Caco-2 (cell line): Measurements from ENCODE around the gene UNC50. TPM values are rescaled to one million over a fixed set of nuclear protein-coding genes. Genes with fewer than 3 reads are reported as not detected.
A peak's percentile ranks its signal among the peaks of the same experiment; 100 is the strongest.

Experiments
- BruUV-seq: library from RNA; stranded (reverse); fragments of 400-500 nt; replicated peaks from 2 replicates; lab custom pipeline; 2021; lab: Mats Ljungman, UMichigan
- CTCF ChIA-PET: fragments of 300-600 bp; sonication (Branson Sonifier 250); formaldehyde crosslinking; loops from one replicate; lab custom pipeline; 2022; ENCODE audit warnings: antibody characterized with exemption; lab: Charles Lee
- POLR2A ChIA-PET: fragments of 300-600 bp; sonication (Branson Sonifier 250); formaldehyde crosslinking; loops from one replicate; lab custom pipeline; 2022; ENCODE audit warnings: antibody characterized with exemption; lab: Charles Lee
- DNase-seq, 2 experiments: peaks; one replicate each; pipeline versions ENCODE4 v3.0.0 to v3.0.0-alpha.2; 2020 to 2022
- H3K27me3 ChIP-seq: replicated peaks from 2 replicates; pipeline ENCODE4 v1.6.0; 2011; ENCODE audit warnings: low read length; ENCODE audit not compliant: control insufficient read depth, insufficient read depth
- H3K36me3 ChIP-seq: 2 replicates; pipeline ENCODE4 v1.5.1; 2011; ENCODE audit warnings: low read length; ENCODE audit not compliant: control insufficient read depth, insufficient read depth
- H3K4me1 ChIP-seq: fragments of 250-450 bp; sonication (Bioruptor Pico); 2 replicates; pipeline ENCODE4 v1.5.1; 2020; ENCODE audit warnings: mild to moderate bottlenecking
- H3K4me3 ChIP-seq: 2 replicates; pipeline ENCODE4 v1.5.1; 2011; ENCODE audit warnings: low read depth, mild to moderate bottlenecking, control low read depth, low read length
- H3K9me3 ChIP-seq: fragments of 250-450 bp; sonication (Bioruptor Pico); 2 replicates; pipeline ENCODE4 v1.5.1; 2020; ENCODE audit warnings: mild to moderate bottlenecking, moderate library complexity
- H3K27ac Mint-ChIP-seq: one replicate; pipeline ENCODE4 v1.8.0; 2022; ENCODE audit warnings: mixed read lengths; ENCODE audit not compliant: unreplicated experiment
- H3K27me3 Mint-ChIP-seq: one replicate; pipeline ENCODE4 v1.8.0; 2022; ENCODE audit warnings: mixed read lengths; ENCODE audit not compliant: insufficient read depth, unreplicated experiment
- H3K36me3 Mint-ChIP-seq: one replicate; pipeline ENCODE4 v1.8.0; 2022; ENCODE audit warnings: mild to moderate bottlenecking, mixed read lengths; ENCODE audit not compliant: insufficient read depth, unreplicated experiment
- H3K4me1 Mint-ChIP-seq: one replicate; pipeline ENCODE4 v1.8.0; 2022; ENCODE audit warnings: low read depth, mixed read lengths; ENCODE audit not compliant: unreplicated experiment
- H3K4me3 Mint-ChIP-seq: one replicate; pipeline ENCODE4 v1.8.0; 2022; ENCODE audit warnings: mild to moderate bottlenecking, moderate library complexity, mixed read lengths; ENCODE audit not compliant: unreplicated experiment
- H3K9me3 Mint-ChIP-seq: one replicate; pipeline ENCODE4 v1.8.0; 2022; ENCODE audit warnings: mixed read lengths; ENCODE audit not compliant: unreplicated experiment
- intact Hi-C: fragments of 100-400 bp; cut with micrococcal nuclease; formaldehyde crosslinking; loops from one replicate; pipeline ENCODE4 v1.10.0; 2022; ENCODE audit not compliant: unreplicated experiment
- total RNA-seq: library from RNA; stranded (reverse); gene quantifications from 2 replicates; pipeline ENCODE4 v1.2.3, GENCODE V29; 2022
- TF ChIP-seq, protein P1 (sequence below), 2 experiments: fragments of 200-600 bp in 1 of 2; IDR thresholded peaks; 1 replicate in 1 of 2; 2 replicates in 1 of 2; pipeline versions ENCODE4 v1.5.1 to v1.8.0; 2011 to 2022; ENCODE audit warnings: antibody characterized with exemption in 1 of 2, control low read depth in 1 of 2, inconsistent platforms in 1 of 2, low read depth in 1 of 2, low read length in 1 of 2, mild to moderate bottlenecking in 1 of 2, moderate library complexity in 1 of 2; ENCODE audit not compliant: insufficient read depth in 1 of 2, severe bottlenecking in 1 of 2, unreplicated experiment in 1 of 2

Gene UNC50
- total RNA-seq, 1 experiment from 2014 or later, result 40.0 TPM

- Histone ChIP-seq H3K27me3 (no peaks in the 10 kb centered on the region), H3K4me1 (no peaks in the 10 kb centered on the region), H3K9me3 (no peaks in the 10 kb centered on the region), H3K36me3 (peaks cover 1% of the 10 kb centered on the region; the same call in 1 of the 2 replicates), H3K4me3 (no peak overlapping the region)
- Mint-ChIP-seq H3K36me3 (peaks cover 21% of the 10 kb centered on the region), H3K4me1 (peaks cover 17% of the 10 kb centered on the region), H3K9me3 (no peaks in the 10 kb centered on the region), H3K27me3 (no peaks in the 10 kb centered on the region), H3K27ac (peak overlapping the region; percentile 4), H3K4me3 (no peak overlapping the region)
- TF ChIP-seq, protein P1, sequence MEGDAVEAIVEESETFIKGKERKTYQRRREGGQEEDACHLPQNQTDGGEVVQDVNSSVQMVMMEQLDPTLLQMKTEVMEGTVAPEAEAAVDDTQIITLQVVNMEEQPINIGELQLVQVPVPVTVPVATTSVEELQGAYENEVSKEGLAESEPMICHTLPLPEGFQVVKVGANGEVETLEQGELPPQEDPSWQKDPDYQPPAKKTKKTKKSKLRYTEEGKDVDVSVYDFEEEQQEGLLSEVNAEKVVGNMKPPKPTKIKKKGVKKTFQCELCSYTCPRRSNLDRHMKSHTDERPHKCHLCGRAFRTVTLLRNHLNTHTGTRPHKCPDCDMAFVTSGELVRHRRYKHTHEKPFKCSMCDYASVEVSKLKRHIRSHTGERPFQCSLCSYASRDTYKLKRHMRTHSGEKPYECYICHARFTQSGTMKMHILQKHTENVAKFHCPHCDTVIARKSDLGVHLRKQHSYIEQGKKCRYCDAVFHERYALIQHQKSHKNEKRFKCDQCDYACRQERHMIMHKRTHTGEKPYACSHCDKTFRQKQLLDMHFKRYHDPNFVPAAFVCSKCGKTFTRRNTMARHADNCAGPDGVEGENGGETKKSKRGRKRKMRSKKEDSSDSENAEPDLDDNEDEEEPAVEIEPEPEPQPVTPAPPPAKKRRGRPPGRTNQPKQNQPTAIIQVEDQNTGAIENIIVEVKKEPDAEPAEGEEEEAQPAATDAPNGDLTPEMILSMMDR (IDR thresholded peaks at IDR 0.05; ENCODE audit: insufficient read depth in 1 of 2, low read depth in 1 of 2, low read length in 1 of 2, severe bottlenecking in 1 of 2, unreplicated experiment in 1 of 2), result peak; percentile 95 to 98
- no TSS peak for BruUV-seq
- peak; percentile 82 to 84 for DNase-seq
- ChIA-PET POLR2A (no interaction called here), CTCF (interaction anchor here (0.5 to 1.3 kb wide), 22 partner anchors 15 to 419 kb away, joined by 3 to 21 read pairs (median 4); partner anchors contain the start of genes COA5, MGAT4A and UNC50)
- intact Hi-C loops, result loop anchor here (1.0 to 2.0 kb wide), 4 partner anchors 53 to 417 kb away; no protein-coding TSS in a partner anchor
These were observed 41.0 kb downstream of the UNC50 start for GRCh38 chr2:98649135-98649991.

- ChIA-PET CTCF (interaction anchor here (0.5 to 1.3 kb wide), 17 partner anchors 15 to 416 kb away, joined by 3 to 21 read pairs (median 5); partner anchors contain the start of genes COA5, MGAT4A and UNC50), POLR2A (no interaction called here)
- no peaks in the 10 kb centered on the region for H3K4me1 ChIP-seq
- no peak overlapping the region for H3K4me3 ChIP-seq
- TF ChIP-seq, protein P1 (IDR thresholded peaks at IDR 0.05; ENCODE audit: insufficient read depth in 1 of 2, low read depth in 1 of 2, low read length in 1 of 2, severe bottlenecking in 1 of 2, unreplicated experiment in 1 of 2), result no peak
- no TSS peak for BruUV-seq
- no peaks in the 10 kb centered on the region for H3K27me3 ChIP-seq
- intact Hi-C loops, result loop anchor here (1.0 to 2.0 kb wide), 4 partner anchors 53 to 416 kb away; no protein-coding TSS in a partner anchor
- DNase-seq, result no peak
- H3K9me3 ChIP-seq, result no peaks in the 10 kb centered on the region
- Mint-ChIP-seq H3K27ac (peak overlapping the region; percentile 4), H3K9me3 (no peaks in the 10 kb centered on the region), H3K27me3 (no peaks in the 10 kb centered on the region), H3K4me1 (peaks cover 17% of the 10 kb centered on the region), H3K4me3 (no peak overlapping the region), H3K36me3 (peaks cover 21% of the 10 kb centered on the region)
- H3K36me3 ChIP-seq, result peaks cover 1% of the 10 kb centered on the region; the same call in 1 of the 2 replicates
These were observed 41.6 kb downstream of the UNC50 start for GRCh38 chr2:98649992-98650375.

DNA sequence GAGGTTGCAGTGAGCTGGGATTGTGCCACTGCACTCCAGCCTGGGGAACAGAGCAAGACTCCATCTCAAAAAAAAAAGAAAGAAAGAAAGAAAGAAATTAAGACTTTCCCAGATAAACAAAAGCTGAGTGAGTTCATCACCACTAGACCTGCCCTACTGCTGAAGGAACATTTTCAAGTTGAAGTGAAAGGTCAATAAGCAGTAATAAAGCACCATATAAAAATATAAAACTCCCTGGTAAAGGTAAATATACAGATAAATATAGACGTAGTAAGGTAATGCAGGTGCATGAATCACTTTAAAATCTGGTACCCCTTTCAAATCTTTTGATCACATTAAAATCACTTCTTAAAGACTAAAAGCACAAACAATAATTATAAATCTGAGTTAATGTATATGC lies 42.6 kb downstream of the UNC50 start:
- H3K27ac Mint-ChIP-seq, result no peak overlapping the region
- DNase-seq, result no peak
- no peak overlapping the region for H3K4me3 Mint-ChIP-seq
- BruUV-seq, result no TSS peak
- Histone ChIP-seq H3K36me3 (peaks cover 1% of the 10 kb centered on the region; the same call in 1 of the 2 replicates), H3K9me3 (no peaks in the 10 kb centered on the region), H3K4me3 (no peak overlapping the region), H3K4me1 (no peaks in the 10 kb centered on the region), H3K27me3 (no peaks in the 10 kb centered on the region)
- POLR2A ChIA-PET, result no interaction called here
- no peaks in the 10 kb centered on the region for H3K9me3 Mint-ChIP-seq
- TF ChIP-seq, protein P1 (IDR thresholded peaks at IDR 0.05; ENCODE audit: insufficient read depth in 1 of 2, low read depth in 1 of 2, low read length in 1 of 2, severe bottlenecking in 1 of 2, unreplicated experiment in 1 of 2), result no peak
- H3K4me1 Mint-ChIP-seq, result peaks cover 17% of the 10 kb centered on the region
- intact Hi-C loops, result no loop called here
- CTCF ChIA-PET, result no interaction called here
- H3K36me3 Mint-ChIP-seq, result peaks cover 15% of the 10 kb centered on the region
- no peaks in the 10 kb centered on the region for H3K27me3 Mint-ChIP-seq
